Measurements from ENCODE around the gene HOXB3.

Gene HOXB3

GRCh38 chr17:48567209-48567608 lies 22.8 kb downstream of the HOXB3 start:
- DNase-seq: no peak

- no peak for DNase-seq
Measured at GRCh38 chr17:48566717-48567116, 23.3 kb downstream of the HOXB3 start.

- no peak for DNase-seq
Measured at GRCh38 chr17:48565925-48566710, 23.9 kb downstream of the HOXB3 start.

- DNase-seq: no peak
Measured at GRCh38 chr17:48565022-48565554, 25.0 kb downstream of the HOXB3 start.

- DNase-seq: no peak
Measured at GRCh38 chr17:48564188-48565021, 25.6 kb downstream of the HOXB3 start.

GRCh38 chr17:48563867-48564187 lies 26.2 kb downstream of the HOXB3 start:
- no peak for DNase-seq

GRCh38 chr17:48563385-48563838 lies 26.6 kb downstream of the HOXB3 start:
- no peak for DNase-seq

- no peak for DNase-seq
Measured at GRCh38 chr17:48562934-48563333, 27.1 kb downstream of the HOXB3 start.

GRCh38 chr17:48561884-48562810 lies 27.9 kb downstream of the HOXB3 start:
- peak; percentile 32 for DNase-seq

- no peak for DNase-seq
Measured at GRCh38 chr17:48559840-48560817, 29.9 kb downstream of the HOXB3 start.

- no peak for DNase-seq
Measured at GRCh38 chr17:48559122-48559839, 30.8 kb downstream of the HOXB3 start.

GRCh38 chr17:48558831-48559121 lies 31.3 kb downstream of the HOXB3 start:
- DNase-seq: no peak

GRCh38 chr17:48558057-48558830 lies 31.8 kb downstream of the HOXB3 start:
- no peak for DNase-seq

- no peak for DNase-seq
Measured at GRCh38 chr17:48556576-48557401, 33.3 kb downstream of the HOXB3 start.

GRCh38 chr17:48556229-48556575 lies 33.8 kb downstream of the HOXB3 start:
- DNase-seq: no peak

- peak; percentile 87 for DNase-seq
Measured at GRCh38 chr17:48555258-48556228, 34.5 kb downstream of the HOXB3 start.

- DNase-seq: no peak
Measured at GRCh38 chr17:48554412-48555257, 35.4 kb downstream of the HOXB3 start.

All from kidney glomerular epithelial cell (primary cell).